Left ventricle myocardium inferior (tissue), 1 donor: ENCODE measurements around the gene MDC1. TPM values are rescaled to one million over a fixed set of nuclear protein-coding genes. Genes with fewer than 3 reads are reported as not detected.
A peak's percentile ranks its signal among the peaks of the same experiment; 100 is the strongest.

ENCODE experiments used
- DNase-seq: peaks from one replicate; pipeline ENCODE4 v3.0.0-alpha.2; 2020
- H3K27ac ChIP-seq: fragments of 200-600 bp; replicated peaks from 2 replicates; pipeline ENCODE4 v1.8.0; 2021
- H3K27me3 ChIP-seq: fragments of 200-600 bp; 2 replicates; pipeline ENCODE4 v1.8.0; 2021; ENCODE audit warnings: low read depth
- H3K36me3 ChIP-seq: fragments of 200-600 bp; 2 replicates; pipeline ENCODE4 v1.8.0; 2021
- H3K4me1 ChIP-seq: fragments of 200-600 bp; 2 replicates; pipeline ENCODE4 v1.8.0; 2021
- H3K4me3 ChIP-seq: fragments of 200-600 bp; 2 replicates; pipeline ENCODE4 v1.8.0; 2021; ENCODE audit warnings: mild to moderate bottlenecking, moderate library complexity
- H3K9me3 ChIP-seq: fragments of 200-600 bp; replicated peaks from 2 replicates; pipeline ENCODE4 v1.8.0; 2021
- CTCF ChIP-seq: fragments of 200-600 bp; IDR thresholded peaks from 2 replicates; pipeline ENCODE4 v1.8.0; 2021; ENCODE audit warnings: antibody characterized with exemption, mild to moderate bottlenecking, borderline replicate concordance
- intact Hi-C: fragments of 100-400 bp; cut with micrococcal nuclease; formaldehyde crosslinking; loops from one replicate; pipeline ENCODE4 v1.11.0; 2022
- total RNA-seq: library from RNA; stranded (reverse); fragmentation: NEBNext Ultra II Directional; extraction: Animal tissue kit (Norgen Biotek cat#: 25700); gene quantifications from one replicate; pipeline ENCODE4 v1.2.1, GENCODE V29; 2021
- donor health status: DM: no; HTN: yes; CAD: no; lungs with severe emphysema.

Gene MDC1
- total RNA-seq, 1 donor from 2014 or later, result 14.1 TPM

GRCh38 chr6:30752157-30752927 is 35.3 kb upstream of the MDC1 start:
- peaks cover 50% of the 10 kb centered on the region for H3K4me1 ChIP-seq
- intact Hi-C loops, result no loop called here
- H3K27ac ChIP-seq, result peak overlapping the region; percentile 94
- H3K36me3 ChIP-seq, result no peaks in the 10 kb centered on the region
- H3K4me3 ChIP-seq, result no peak overlapping the region
- no peaks in the 10 kb centered on the region for H3K9me3 ChIP-seq
- TF ChIP-seq CTCF, result no peak
- no peaks in the 10 kb centered on the region for H3K27me3 ChIP-seq
- DNase-seq, result peak; percentile 91

GRCh38 chr6:30750379-30750668 is 33.2 kb upstream of the MDC1 start:
- no peaks in the 10 kb centered on the region for H3K27me3 ChIP-seq
- peak overlapping the region; percentile 94 for H3K27ac ChIP-seq
- H3K4me1 ChIP-seq, result peaks cover 47% of the 10 kb centered on the region
- TF ChIP-seq CTCF, result no peak
- H3K4me3 ChIP-seq, result no peak overlapping the region
- intact Hi-C loops, result no loop called here
- H3K9me3 ChIP-seq, result no peaks in the 10 kb centered on the region
- DNase-seq, result no peak
- no peaks in the 10 kb centered on the region for H3K36me3 ChIP-seq

- Histone ChIP-seq H3K27me3 (no peaks in the 10 kb centered on the region), H3K4me3 (no peak overlapping the region), H3K4me1 (peaks cover 52% of the 10 kb centered on the region), H3K9me3 (no peaks in the 10 kb centered on the region), H3K27ac (peak overlapping the region; percentile 94), H3K36me3 (no peaks in the 10 kb centered on the region)
- no peak for TF ChIP-seq CTCF
- intact Hi-C loops, result loop anchor here (10.0 kb wide), 2 partner anchors 75 to 135 kb away; partner anchors contain the start of gene DDR1
- no peak for DNase-seq
Measured at GRCh38 chr6:30749554-30750378, 32.7 kb upstream of the MDC1 start.

- Histone ChIP-seq H3K27ac (peak overlapping the region; percentile 31), H3K27me3 (no peaks in the 10 kb centered on the region), H3K36me3 (no peaks in the 10 kb centered on the region), H3K9me3 (no peaks in the 10 kb centered on the region), H3K4me1 (peaks cover 59% of the 10 kb centered on the region), H3K4me3 (no peak overlapping the region)
- TF ChIP-seq CTCF, result no peak
- intact Hi-C loops, result loop anchor here (10.0 kb wide), 2 partner anchors 76 to 136 kb away; partner anchors contain the start of gene DDR1
- no peak for DNase-seq
Measured at GRCh38 chr6:30748851-30749540, 31.9 kb upstream of the MDC1 start.
